Skin of body (tissue), 2 donors: ENCODE results near the gene GAB2. TPM values are rescaled to one million over a fixed set of nuclear protein-coding genes. Genes with fewer than 3 reads are reported as not detected.

Source experiments
- DNase-seq: peaks from one replicate; lab custom pipeline; 2025; lab: John Stamatoyannopoulos, UW
- total RNA-seq: library from RNA; depleted of rRNA; stranded (reverse); fragments of >200 nt; gene quantifications from one replicate; pipeline ENCODE4 v1.2.3, GENCODE V29; 2014

The GAB2 gene
- total RNA-seq, 1 donor from 2014 or later: 10.9 TPM

DNA sequence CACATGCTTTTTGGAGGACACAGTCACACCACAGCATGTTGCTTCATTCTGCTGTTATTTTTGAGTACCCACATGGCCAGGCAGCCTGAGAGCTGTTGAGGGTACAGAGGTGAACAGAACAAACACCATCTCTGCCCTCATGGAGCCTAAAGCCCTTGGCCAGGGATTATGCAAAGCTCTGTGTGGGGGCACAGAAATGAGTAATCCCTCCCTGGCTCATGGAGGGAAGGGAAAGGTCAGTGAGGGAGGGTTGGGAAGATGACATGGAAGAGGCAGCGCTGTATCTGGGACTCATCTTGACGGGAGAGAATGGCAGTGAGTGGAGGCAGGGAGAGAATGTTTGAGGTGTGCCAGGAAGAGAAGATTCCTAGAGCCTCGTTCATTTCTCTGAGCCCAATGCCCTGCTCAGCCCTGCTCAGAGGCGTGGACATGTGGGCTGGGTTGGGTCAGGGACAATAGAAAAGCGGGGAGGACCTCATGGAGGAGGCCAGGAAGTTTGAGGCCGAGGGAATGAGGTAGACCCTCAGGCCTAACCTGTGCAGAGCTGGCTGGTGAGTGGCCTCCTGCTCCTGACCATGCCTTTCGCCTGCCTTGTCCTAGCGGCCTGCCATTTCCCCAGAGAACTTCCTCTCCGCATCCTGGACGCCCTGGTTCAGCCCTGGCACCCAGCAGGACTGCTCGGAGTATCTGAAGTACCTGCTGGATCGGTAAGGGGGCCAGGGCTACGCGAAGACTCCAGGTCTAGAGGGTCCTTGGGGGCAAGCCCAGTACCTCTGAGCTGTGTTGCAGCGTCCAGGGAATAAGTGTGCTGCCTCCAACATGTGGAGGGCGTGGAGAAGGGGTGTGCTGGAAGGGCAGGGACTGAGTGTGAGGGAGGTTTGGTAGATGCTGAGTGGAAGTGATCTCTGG lies 209.1 kb downstream of the GAB2 start:
- DNase-seq: no peak

DNA sequence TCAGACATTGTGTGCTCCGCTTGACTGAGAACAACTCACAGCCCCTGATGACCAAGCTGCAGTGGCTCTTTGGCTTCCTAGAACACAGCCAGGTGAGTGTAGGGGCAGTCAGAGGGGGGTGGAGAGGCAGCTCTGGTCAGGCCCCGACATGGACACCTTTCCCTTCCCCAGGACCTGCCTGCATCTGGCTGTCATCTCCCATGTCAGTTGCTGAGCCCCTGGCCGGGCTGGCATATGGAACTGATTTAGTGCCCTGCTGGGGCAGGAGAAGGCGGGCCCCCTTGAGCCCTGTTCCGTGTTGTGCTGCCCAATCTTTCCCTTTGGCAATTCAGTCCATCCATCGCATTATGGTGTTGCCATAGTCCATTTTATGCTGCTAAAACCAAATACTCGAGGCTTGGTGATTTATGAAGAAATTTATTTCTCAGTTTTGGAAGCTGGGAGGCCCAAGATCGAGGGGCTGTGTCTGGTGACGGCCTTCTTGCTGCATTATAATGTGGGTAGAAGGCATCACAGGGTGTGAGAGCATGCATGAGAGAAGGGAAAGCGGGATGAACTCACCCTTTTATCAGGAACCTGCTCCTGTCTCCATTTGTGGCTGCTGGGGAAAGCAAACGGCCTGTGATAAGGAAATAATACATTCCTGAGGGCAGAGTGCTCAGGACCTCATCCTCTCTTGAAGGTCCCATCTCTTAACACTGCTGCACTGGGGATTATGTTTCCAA lies 209.9 kb downstream of the GAB2 start:
- no peak for DNase-seq

DNA sequence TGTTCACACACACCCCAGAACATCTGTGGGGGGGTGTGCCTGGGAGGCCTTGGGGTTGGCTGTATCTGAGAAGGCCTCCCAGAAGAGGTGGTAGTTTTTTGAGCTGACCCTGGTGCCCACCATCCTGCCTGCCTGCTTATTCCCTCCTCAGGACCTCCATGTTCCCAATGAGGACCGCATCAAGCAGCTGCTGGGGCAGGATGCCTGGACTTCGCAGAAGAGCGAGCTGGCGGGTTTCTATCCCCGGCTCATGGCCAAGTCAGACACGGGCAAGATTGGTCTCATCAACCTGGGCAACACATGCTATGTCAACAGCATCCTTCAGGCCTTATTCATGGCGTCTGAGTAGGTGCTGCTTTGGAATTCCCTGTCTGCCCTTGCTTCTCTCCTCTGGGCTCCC lies 211.9 kb downstream of the GAB2 start:
- no peak for DNase-seq

DNA sequence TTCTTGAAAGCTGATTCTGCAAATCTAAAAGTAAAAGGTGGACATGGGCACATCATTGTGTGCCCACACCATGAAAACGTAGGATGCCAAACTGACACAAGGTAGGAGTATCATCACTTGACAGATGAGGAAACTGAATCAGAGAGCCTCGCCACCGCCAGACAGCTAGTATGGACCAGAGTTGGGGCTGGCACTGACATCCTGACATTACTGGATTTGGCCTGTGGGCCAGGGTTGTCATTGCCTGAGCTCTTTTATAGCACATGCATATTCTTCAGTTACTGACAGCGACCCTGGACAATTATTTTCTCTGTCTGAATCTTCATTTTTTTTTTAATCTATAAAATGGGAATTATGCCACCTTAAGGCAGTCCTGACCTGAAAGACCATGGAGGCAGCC lies 212.4 kb downstream of the GAB2 start:
- DNase-seq: no peak

DNA sequence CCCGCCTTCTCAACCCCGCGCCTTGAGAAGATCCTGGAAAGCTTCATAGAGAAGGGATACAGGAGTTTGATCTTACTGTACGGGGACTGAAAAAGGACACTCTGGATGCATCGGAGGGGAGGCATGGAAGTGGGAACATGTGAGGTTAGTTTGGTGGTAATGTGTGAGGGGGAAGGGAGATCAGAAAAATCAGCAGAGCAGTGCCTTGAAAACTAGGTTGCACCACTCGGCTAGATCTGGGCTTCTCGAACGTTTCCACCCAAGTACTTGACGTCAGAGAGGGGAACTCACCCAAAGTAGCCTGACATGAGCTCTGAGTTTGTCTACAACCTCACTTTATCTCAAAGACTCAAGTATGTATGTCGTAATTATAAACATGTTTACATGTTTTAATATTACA lies 214.4 kb downstream of the GAB2 start:
- no peak for DNase-seq

DNA sequence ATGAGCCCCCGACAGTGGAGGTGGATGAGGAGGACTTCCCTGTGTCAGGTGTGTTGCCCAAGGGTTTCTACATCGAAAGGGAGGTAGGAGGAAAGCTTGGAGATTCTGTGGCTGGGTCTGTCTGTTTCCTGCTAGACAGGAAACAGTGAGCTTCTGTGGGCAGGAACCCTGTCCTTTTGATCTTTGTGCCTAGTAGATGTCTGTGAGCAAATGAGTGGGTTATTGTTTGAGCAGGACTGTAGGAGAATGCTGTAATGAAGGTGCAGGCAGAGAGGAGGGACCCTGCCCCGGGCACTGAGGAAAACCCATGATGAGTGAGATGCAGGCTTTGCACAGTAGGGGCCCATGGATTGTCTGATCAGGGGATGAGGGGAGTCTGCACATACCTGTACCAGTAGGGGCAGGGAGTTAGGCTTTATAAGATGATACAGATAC lies 214.9 kb downstream of the GAB2 start:
- DNase-seq: no peak

DNA sequence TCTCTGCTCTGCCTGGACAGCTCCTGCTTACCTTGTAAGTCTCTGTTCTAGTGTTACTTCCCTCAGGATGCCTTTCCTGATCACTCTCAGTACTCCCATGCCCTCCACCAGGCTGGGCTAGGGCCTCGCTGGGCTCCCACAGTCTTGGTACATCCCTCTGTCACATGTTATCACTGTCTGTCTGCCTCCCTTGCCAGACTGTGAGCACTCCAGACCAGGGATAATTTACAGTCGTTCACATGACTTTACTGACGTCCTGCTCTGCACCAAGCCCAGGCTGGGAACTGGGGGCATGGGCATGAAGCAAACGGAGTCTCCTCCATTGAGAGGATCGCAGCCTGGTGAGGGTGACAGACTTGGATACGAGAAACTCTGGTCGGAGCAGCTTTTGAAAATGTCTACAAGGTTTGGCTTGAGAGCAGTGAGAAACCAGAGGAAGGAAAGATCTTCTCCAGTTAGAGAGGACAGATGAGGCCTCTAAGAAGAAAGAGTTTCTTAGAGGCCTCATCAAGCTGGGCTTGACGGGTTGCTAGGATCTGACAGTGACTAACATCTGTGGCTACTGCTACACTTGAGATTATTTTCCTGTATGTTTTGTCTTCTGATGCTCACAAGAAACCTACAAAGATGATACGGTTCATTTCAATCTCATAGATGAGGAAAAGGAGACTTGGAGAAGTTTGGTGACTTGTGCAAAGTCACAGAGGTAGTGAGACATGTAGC lies 216.4 kb downstream of the GAB2 start:
- DNase-seq: no peak

DNA sequence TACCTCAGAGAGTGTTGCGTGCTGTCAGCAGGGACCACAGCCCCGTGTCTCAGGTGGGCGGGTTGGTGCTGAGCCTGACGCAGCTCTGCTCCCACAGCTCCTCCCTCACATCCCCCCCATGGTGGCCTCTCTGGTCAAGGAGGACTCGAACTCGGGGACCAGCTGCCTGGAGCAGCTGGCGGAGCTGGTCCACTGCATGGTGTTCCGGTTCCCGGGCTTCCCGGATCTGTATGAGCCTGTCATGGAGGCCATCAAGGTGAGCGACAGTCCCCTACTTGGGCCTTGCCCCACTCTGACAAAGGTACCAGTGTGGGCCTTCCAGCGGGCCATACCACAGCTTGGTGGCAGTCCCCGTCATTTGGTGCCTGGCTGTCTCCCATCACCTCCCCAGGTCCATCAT lies 217.1 kb downstream of the GAB2 start:
- DNase-seq: no peak

DNA sequence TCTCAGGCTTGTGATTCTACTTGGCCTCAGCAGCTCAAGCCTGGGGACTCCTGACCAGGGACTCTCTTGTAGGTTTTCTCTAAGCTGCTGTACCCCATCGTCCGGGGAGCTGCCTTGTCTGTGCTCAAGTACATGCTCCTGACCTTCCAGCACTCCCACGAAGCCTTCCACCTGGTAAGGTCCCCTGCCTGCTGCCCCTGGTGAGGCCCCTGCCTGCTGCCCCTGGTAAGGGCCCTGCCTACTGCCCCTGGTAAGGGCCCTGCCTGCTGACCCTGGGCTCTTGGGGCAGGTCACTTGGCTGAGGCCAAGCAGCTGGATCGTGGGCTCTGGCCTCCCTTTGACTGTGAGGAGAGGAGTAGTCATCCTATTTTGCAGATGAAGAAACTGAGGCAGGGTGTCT lies 217.6 kb downstream of the GAB2 start:
- no peak for DNase-seq

DNA sequence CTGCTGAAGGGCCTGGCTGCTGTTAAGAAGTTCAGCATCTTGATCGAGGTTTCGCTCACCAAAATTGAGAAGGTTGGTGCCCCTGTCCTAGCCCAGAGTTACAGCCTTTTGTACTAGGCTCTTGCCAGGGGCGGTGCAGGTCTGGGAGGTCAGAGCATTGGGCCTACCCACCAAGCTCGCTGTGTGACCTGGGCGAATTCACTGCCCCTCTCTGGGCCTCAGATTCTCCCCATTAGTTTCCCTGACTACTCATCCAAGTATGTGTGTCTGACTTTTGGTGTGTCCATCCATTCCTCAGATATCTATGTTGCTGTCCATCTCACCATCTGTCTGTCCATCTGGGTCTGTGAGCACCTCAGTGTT lies 218.0 kb downstream of the GAB2 start:
- no peak for DNase-seq

DNA sequence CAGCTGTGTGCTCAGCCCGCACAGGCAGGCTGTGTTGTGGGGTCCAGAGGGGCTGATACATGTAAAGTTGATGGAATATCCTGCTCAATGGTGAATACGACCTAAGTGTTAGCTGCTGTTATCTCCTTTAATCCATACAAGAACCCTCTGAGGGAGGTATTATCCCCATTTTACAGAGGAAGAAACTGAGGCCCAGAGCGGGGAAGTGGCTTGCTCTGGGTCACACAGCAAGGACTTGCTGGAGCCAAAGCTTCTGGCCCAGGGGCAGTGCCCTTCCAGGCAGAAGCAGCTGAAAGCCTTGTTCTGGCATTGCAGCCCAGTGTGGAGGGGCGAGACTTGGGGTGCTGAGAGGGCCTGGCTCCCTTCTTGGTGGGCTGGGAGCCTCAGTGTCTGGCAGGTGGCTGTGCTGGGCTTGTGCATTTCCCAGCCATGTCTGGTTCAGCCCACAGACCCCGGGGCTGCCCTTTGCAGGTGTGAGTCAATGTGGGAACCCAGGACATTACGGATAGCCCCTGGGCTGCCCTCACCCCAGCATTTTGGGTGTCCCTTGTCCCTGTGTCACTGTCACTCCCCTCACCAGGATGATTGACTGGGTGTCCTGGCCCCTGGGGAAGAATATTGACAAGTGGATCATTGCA lies 218.5 kb downstream of the GAB2 start:
- DNase-seq: no peak

DNA sequence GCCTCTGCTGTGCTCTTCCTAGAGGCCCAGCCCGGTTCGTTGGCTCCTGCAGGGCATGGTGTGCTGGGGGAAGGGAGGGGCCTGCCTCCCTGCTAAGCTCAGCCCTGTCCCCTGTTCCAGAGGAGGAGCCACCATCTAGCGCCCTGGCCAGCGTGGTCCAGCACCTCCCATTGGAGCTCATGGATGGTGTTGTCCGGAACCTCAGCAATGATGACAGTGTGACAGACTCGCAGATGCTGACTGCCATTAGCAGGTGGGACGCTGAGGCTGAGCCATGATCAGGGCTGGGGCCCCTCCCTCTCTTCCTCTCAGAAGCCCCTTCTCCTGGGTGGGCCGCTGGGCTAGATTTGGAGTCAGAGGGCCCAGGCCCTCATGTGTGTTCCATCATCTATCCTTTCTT lies 219.8 kb downstream of the GAB2 start:
- no peak for DNase-seq

DNA sequence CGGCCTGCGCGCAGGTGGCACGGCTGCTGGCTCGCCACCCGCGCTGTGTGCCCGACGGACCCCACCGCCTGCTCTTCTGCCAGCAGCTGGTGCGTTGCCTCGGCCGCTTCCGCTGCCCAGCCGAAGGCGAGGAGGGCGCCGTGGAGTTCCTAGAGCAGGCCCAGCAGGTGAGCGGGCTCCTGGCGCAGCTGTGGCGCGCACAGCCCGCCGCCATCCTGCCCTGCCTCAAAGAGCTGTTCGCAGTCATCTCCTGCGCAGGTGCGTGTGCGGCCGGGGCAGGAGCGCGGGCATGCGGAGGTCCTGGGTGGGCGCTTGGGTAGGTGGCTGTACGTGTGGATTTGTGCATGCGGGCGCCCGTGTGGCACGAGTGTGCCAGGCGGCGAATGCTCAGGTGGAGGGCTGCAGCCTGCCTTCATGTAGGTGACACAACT lies 220.9 kb downstream of the GAB2 start:
- no peak for DNase-seq

DNA sequence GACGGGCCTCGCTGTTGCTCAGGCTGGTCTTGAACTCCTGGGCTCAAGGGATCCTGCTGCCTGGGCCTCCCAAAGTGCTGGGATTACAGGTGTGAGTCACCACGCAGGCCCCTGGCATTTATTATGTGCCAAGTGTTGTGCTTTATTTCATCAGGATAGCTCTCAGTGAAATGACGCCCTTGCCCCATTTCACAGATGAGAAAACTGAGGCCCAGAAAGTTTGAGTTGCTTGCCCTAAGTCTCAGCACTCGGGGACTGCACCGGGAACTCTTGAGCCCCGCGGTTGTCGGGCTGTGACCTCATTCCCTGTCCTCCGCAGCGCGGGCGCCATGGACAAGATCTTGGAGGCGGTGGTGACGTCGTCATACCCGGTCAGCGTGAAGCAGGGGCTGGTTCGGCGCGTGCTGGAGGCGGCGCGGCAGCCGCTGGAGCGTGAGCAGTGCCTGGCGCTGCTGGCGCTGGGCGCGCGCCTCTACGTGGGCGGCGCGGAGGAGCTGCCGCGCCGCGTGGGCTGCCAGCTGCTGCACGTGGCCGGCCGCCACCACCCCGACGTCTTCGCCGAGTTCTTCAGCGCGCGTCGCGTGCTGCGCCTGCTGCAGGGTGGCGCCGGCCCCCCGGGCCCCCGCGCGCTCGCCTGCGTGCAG lies 221.6 kb downstream of the GAB2 start:
- DNase-seq: no peak

DNA sequence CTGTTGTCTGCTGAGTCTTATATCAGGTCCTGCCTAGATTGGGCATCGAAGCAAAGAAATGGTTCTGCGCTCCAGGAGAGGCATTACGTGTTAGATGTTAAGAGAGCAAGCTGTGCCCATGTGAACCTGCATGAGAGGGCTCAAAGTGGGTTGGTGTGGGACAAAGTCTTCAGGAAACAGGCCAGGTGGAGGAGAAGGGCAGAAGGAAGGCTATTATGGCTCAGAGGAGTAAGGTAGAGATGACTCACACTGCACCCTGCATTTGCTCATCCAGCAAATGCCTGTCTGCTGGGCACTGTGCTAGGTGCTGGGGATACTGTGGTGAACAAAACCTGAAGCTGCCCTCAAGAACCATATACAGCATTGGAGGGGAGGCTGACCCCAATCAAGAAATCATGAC lies 223.1 kb downstream of the GAB2 start:
- DNase-seq: no peak

DNA sequence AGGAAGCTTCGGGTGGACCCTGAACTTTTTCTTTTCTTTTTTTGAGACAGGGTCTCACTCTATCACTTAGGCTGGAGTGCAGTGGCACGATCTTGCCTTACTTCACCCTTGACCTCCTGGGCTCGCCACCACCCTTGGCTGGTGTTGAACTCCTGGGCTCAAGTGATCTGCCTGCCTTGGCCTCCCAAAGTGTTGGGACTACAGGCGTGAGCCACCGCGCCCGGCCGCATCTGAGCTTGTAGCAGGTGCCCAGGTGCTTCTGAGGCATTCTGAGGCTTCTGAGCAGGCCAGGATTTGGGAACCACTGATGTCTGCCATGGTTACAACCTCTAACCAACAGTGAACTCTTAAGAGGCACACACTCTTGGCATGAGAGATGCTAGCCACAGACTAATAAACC lies 223.8 kb downstream of the GAB2 start:
- DNase-seq: no peak

DNA sequence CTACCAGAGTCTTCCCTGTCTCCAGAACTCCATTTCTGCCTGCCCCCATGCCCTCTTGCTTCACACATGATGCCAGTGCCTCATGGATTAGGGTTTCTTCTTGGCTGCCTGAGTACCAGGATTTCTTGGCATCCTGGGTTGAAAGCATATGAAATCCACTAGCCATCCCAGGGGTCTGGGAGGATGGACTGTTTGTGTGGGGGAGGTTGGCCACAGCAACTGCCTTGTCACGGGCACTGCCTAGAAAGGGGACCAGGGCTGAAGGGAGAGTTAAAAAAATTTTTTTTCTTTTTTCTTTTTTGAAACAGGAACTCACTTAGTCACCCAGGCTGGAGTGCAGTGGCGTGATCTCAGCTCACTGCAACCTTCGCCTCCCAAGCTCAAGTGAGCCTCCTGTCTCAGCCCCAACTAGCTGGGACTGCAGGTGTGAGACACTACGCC lies 224.7 kb downstream of the GAB2 start:
- no peak for DNase-seq

DNA sequence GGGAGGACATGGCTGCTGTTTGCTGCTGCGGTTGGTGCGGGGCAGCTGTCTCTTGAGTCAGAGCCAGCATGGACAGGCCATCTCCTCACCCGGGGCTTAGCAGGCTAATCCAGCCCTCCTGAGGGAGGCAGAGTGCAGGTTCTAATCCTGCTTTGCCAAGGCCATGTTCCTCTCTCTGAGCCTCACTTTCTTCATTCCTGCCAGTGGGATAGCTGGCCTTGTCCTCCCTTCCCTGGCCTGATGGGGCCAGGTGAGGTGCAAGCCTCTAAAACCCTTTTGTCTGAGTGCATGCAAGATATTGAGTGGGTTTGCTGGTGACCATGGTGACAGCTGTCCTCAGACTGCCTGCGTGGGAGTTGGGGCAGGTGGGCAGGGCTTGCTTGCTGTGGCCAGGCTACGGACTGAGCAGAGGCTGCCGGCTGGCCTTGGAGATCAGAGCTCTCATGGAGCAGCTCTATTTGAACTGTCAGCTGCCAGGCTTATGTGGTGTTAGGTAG lies 225.3 kb downstream of the GAB2 start:
- no peak for DNase-seq

DNA sequence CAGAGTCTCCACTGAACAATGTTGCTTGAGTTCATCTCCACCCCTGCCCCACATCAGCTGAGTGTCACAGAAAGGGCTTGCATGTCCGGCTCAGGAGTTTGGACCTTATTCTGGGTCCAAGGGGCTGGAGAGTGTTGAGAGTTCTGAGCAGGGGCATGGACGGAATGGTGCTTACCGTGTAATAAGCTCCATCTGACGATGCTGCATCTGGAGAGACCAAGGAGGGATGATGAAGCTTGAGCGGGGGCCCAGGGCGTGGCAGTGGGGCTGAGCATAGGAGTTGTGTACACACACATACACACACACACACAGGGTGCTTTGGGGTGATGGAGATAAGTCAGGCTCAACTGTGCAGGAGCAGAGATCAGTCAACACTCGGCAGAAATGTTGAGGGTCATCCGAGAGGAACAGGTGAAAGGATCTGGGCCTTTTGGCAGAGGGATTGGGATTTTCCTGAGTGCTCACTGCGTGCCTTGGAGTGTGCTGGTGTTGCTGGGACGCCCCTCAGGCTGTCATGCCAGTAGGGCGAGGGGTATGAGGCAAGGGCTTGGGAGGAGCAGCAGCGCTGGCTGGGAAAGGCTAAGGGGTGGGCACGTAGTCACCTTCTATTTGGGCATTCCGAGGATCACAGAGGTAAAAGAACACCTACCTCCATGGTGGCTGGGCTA lies 226.6 kb downstream of the GAB2 start:
- no peak for DNase-seq

DNA sequence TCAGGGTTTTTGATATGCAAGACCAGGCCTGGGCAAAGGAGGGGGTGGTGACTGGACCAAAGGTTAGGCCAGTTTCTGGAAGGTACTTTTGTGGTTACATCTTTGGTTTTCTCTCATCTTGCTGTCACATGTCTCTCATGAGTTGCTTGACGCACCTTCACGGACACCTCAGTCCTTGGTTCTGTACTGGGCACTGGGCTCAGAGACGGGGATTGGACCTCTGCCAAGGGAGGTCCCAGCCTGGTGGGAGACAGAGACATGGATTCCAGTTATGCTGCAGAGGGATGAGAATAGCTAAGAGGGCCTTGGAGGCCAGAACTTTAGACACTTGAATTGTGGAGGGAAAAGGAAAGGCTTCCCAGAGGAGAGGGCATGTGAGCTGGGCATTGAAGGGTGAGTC lies 227.2 kb downstream of the GAB2 start:
- DNase-seq: no peak
